Stimulated activated CD8-positive, alpha-beta memory T cell treated with anti-CD3 and anti-CD28 coated beads, Interleukin-7, amount 100 ng/mL, for 4 hours (primary cell): Measurements from ENCODE around the gene TEX38.
"Not testable (repeated sequence)": the region's sequence is repeated elsewhere in the genome, so short reads cannot be mapped to it uniquely, and the experiment has no call there.

Experiments used
- DNase-seq, 2 donors: peaks; one replicate each; pipeline ENCODE4 v3.0.0-alpha.2; 2020; ENCODE audit warnings: low read depth in 2 of 2

The TEX38 gene

GRCh38 chr1:46687921-46688509 is 16.4 kb downstream of the TEX38 start:
- DNase-seq = no peak

GRCh38 chr1:46689356-46689755 is 17.7 kb downstream of the TEX38 start:
- no peak for DNase-seq

GRCh38 chr1:46689897-46690296 is 18.2 kb downstream of the TEX38 start:
- no peak for DNase-seq

GRCh38 chr1:46690931-46691421 is 19.3 kb downstream of the TEX38 start:
- DNase-seq = no peak

- no peak for DNase-seq
Observed at GRCh38 chr1:46691997-46692790, 20.5 kb downstream of the TEX38 start.

GRCh38 chr1:46692811-46693770 is 21.4 kb downstream of the TEX38 start:
- no peak for DNase-seq

- not testable (repeated sequence) for DNase-seq
Observed at GRCh38 chr1:46694676-46695075, 23.0 kb downstream of the TEX38 start.

- no peak for DNase-seq
Observed at GRCh38 chr1:46697053-46697452, 25.4 kb downstream of the TEX38 start.

GRCh38 chr1:46699666-46700065 is 28.0 kb downstream of the TEX38 start:
- no peak for DNase-seq

- DNase-seq = no peak
Observed at GRCh38 chr1:46703927-46704641, 32.4 kb downstream of the TEX38 start.

GRCh38 chr1:46705408-46705807 is 33.8 kb downstream of the TEX38 start:
- DNase-seq = no peak

GRCh38 chr1:46708121-46708520 is 36.5 kb downstream of the TEX38 start:
- DNase-seq = no peak

GRCh38 chr1:46714976-46715375 is 43.3 kb downstream of the TEX38 start:
- no peak for DNase-seq

GRCh38 chr1:46717654-46718053 is 46.0 kb downstream of the TEX38 start:
- DNase-seq = no peak

GRCh38 chr1:46718340-46718726 is 46.7 kb downstream of the TEX38 start:
- no peak for DNase-seq

GRCh38 chr1:46718727-46719622 is 47.3 kb downstream of the TEX38 start, which contains the start of gene EFCAB14:
TSS of gene EFCAB14 (minus strand) at chr1:46719114. CDS start at chr1:46718087, 1,027 bp downstream.
- DNase-seq = peak; percentile 97 to 98

- DNase-seq = no peak
Observed at GRCh38 chr1:46719689-46720088, 48.0 kb downstream of the TEX38 start.

- DNase-seq = not testable (repeated sequence)
Observed at GRCh38 chr1:46720319-46720718, 48.7 kb downstream of the TEX38 start.

GRCh38 chr1:46721204-46721603 is 49.5 kb downstream of the TEX38 start:
- DNase-seq = no peak

GRCh38 chr1:46721686-46722205 is 50.1 kb downstream of the TEX38 start:
- DNase-seq = no peak
